HG03045 (cell line): ENCODE results near the gene SNRK.

Experiments used
- ATAC-seq: cut with Tn5 transposase; IDR thresholded peaks from one replicate; pipeline ENCODE4 v1.9.1; 2021; ENCODE audit warnings: mild to moderate bottlenecking, moderate library complexity; ENCODE audit not compliant: unreplicated experiment

Gene SNRK

DNA sequence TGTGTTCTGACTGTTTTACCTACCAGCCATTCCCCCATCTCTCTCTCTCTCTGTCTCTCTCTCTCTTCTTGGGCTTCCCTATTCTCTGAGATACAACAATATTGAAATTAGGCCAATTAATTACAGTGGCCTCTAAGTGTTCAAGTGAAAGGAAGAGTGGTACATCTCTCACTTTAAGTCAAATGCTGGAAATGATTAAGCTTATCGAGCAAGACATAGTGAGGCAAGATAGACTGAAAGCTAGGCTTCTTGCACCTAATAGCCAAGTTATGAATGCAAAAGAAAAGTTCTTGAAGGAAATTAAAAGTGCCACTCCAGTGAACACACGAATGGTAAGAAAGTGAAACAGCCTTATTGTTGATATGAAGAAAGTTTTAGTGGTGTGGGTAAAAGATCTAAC lies 21.3 kb downstream of the SNRK start:
- no peak for ATAC-seq

DNA sequence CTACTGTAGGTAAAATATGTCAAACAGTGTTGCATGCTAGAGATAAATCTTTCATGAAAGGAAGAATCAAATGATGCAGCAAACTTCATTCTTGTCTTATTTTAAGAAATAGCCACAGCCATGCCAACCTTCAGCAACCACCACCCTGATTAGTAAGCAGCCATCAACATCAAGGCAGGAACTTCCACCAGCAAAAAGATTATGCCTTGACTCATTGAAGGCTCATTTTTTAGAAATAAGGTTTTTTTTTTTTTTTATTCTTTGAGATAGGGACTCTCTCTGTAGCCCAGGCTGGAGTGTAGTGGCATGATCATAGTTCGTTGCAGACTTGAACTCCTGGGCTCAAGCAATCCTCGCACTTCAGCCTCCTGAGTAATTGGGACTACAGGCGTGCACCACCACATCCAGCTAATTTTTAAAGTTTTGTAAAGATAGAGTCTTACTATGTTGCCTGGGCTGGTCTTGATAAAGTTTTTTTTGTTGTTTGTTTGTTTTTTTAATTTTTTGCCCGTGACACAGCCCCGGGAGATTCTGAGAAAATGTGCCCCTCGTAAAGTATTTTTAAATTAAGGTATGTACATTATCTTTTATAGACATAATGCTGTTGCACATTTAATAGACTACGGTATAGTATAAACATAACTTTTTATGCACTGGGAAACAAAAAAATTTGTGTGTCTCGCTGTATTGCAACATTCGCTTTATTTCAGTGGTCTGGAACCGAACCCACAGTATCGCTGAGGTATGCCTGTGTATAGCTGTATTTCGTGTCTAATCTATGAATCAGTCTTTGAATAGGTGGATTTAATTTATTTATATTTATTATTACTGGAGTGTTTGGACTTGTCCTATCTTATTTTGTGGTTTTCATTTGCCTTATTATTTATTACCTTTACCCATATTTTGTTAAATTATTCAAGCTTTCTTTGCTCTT lies 23.3 kb downstream of the SNRK start:
- ATAC-seq: no peak

DNA sequence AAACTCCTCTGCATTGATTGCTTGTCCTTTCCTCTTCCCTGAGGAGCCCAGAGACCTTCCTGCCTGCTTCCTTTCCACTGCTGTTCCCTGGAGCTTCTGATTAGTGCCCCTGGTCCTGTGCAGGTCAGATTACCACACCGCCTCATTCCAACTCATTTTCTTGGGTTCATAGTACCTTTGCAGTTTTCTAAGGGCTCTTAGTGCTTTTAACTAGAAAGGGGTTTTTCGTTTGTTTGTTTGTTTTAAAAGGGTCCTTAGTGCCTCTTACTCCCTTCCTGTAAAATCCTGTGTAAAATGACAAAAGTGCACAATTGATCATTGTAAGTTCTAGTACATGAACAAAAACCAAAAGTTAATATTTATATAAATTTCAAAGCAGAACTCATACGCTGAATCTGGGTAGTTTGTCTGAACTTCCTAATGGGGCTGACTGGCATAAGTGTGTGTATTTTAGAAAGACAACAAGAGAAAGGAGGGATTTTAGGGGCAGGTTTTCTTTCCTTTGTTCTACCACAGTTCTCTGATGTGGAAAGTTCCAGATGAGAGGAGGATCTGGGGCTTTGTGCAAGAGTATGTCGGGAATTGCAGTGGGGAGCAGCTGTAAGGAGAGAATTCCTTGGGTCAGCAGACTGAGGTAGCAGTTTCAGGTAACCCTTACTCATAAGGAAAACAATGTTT lies 30.6 kb downstream of the SNRK start:
- no peak for ATAC-seq

DNA sequence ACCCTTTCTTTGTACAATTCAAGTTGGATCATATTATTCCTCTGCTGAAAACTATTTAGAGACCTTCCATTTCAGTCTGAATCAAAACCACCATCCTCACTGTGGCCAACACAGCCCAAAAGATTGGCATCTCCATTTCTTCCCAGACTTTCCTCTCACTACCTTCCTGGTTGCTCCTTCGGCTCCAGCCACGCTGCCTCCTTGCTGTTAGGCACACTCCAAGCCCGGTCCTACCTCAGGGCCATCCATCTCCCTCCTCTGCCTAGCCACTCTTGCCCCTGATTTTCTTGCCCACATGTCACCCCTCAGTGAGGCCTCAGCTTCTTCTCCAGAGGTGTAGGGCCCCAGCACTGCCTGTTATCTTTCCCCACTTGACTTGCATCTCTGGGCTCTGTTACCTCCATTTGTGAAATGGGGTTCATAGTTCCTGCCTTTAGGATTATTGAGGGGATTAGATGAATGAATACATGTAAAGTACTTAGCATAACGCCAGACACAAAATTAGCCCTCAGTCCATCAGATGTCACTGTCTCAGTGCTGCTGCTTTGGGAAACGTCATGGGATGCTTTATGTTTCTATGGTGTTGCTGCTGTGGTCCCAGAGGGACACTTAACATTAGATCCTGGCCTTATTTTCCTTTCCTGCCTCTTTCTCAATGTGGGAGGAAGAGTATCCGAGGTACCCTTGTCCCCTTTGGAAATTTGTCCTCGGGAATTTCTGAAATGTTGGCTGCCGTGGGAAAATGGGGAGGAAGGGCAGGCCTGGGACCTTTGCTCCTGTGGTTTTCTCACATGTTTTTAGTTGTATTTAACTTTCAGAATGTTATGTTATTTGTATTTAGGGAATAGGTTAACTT lies 31.3 kb downstream of the SNRK start:
- no peak for ATAC-seq

DNA sequence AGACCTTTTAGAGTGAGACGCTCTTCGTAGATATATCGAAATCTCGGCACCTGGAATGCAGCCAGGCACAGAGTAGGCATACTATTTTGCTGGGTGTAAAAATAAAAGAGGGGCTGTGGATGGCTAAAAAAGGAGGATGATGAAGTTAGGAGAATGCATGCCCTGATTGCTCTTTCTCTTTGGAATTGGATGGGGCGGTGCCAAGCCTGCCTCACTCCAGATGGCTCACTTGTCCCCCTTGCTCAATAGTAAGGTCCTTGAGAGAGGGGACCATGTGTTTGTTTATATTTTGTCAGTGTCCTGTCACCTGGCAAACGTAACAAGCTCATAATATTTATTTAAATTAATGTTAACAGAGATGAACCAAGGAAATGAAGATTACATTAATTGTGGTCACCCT lies 33.0 kb downstream of the SNRK start:
- ATAC-seq: no peak

DNA sequence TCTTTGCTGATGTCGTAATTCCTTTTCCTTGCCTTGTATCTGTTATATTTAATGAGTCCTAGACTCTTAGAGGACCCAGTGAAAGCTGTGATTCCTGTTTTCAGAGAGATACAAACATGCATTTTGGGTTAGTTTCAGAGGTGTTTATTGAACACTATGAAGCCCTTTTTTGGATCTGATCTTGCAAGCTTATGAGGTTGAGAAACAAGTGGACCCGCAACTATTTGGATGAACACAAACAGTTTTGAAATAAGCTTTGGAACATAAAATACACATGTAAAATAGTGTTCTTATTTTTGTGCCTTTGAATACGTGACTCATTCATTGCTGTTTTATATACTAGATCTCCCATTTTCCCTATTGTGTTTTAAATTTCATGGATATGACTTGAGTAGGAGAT lies 33.5 kb downstream of the SNRK start:
- ATAC-seq: no peak

DNA sequence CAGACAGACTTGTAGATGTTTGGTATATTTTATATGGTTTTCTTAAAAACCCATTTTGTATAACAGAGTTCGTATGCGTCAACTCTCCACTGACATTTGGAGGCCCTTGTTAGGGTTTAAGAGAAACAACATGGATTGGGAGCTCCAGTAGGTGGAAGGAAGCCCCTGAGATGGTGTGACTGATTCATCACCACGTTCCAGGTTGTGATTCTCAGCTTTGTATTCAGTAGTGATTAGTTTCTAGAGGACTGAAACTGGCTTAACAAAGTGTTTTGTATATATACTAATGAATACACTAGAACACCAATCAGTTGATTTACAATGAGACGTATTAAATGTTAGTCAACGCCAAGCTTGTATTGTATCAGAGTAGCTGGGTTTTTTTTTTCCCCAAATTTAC lies 33.9 kb downstream of the SNRK start:
- ATAC-seq: no peak

DNA sequence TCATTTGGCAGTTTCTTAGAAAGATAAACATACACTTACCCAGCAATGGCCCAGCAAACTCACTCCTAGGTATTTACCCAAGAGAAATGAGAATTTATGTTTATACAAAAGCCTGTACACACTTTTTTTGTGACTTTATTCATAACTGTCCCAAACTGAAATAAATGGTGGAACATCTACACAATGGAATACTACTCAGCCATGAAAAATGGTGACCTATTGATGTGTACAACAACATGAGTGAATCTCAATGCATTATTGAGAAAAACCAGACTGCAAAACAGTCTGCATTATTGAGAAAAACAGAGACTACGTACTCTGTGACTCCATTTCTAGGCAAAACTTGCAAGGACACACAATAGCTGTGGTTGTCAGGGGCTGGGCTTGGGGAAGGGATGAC lies 37.2 kb downstream of the SNRK start:
- ATAC-seq: no peak

DNA sequence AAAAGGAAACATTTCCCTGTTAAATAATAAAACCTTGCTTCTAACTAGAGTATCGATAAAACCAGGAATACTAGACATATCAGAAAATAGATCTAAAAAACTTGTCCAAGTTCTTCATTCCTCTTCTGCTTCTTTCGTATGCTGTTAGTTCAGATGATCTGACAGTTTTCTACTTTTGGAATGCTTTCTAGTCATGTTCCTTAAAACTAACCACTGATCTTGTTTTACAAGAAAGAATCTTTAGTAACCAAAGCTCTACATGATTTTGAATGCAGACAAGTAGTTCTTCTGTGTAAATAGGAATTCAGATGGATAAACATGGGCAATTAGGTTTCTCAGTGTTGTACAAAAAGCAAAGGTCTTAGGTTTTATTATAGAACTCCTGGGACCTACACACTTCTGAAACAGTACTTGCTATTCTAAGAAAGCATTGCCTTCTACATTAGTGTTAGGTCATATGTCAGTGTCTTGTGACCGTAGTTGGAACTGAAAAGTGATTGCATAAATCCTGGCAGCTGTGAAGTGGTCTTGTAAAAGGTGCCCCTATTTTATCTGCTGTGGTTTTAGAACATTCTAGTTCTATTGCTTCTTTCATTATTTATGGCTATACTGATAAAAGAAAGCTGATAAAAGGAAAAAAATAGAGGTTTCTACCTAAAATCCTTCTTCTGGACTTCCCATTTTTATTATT lies 40.7 kb downstream of the SNRK start:
- no peak for ATAC-seq

DNA sequence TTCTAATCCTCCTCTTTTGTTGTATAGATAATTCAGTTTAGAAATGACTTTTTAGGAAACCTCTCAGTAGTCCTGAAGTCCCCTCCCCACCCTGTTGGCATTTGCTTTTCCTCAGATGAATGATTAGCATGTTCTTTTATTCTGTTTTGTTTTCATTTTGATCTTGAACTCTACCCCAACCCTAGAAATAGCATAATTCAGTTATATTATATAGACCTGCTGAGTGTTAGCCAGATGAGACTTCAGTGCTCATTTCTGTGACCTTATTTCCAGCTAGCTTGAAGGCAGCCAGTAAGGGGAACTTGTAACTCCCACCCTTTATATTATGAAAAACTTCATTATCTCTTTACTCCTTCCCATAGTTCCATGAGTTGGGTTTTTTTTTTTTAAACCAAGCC lies 41.2 kb downstream of the SNRK start:
- ATAC-seq: no peak

DNA sequence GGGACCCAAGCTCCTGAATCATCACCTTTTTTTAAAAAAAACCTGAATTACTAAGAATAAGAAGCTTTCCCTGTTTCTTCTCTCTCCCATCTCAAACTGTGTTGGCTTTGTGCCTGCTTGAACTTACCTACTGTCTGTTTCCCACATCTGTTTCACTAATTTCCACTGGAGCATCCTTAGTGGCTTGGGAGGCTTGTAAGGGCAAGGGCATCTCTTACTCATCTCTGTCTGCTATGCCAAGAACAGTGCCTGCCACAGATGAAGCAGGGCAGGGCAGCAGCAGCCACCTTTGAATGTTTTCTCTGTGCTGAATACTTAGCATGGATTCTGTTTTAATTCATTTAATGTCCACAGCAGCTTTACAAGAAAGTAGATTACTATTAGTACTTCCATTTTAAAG lies 42.3 kb downstream of the SNRK start:
- no peak for ATAC-seq

DNA sequence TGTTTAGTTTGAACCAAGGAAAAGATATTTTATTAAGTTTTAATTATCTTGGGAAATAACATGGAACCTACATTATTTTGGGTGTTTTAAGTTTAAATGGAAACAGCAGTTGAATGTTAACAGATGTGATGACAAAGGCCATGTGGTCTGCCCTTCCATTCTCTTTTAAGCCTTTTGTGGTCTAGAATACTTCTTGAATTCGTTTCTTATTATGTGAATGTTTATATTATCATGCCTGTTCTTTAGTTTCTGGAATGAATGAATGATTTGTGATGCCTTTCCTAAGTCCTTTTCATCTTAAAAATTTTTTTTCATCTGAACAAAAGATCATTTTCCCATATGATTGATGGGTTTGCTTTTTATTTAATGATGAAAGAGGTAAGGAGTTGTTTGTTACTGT lies 44.6 kb downstream of the SNRK start:
- no peak for ATAC-seq

DNA sequence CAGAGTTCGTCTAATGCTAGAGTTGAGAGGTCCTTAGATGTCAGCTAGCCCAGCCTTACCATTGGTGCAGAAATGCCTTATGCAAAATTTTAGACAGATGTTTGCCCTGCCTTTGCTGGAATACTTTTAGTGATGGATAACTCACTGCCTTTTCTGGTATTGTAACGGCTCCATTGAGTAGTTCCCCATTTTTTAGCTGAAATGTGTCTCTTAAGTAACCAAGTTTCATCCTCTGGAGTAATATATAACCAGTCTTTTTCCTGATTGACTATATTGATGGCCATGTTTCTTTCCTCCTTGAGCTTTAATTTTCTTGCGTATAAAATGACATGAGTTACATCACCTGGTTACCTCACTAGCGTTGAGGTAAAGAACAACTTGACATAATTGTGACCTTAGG lies 45.0 kb downstream of the SNRK start:
- ATAC-seq: no peak

DNA sequence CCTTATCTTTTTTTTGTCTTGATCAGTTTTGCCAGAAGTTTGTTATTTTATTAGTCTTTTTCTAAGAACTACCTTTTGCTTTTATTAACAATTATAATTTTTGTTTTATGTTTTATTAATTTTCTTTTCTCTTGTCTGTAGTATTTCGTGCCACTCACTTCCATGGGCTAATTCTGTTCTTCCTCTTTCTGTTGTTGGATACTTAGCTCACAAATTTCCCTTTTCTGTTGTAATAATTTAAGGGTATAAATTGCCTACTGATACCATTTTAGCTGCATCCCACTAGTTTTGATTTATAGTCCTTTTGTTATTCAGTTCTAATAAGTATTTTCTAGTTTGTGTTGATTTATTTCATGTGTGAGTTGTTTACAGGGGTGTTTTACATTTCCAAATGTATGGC lies 48.6 kb downstream of the SNRK start:
- ATAC-seq: no peak

DNA sequence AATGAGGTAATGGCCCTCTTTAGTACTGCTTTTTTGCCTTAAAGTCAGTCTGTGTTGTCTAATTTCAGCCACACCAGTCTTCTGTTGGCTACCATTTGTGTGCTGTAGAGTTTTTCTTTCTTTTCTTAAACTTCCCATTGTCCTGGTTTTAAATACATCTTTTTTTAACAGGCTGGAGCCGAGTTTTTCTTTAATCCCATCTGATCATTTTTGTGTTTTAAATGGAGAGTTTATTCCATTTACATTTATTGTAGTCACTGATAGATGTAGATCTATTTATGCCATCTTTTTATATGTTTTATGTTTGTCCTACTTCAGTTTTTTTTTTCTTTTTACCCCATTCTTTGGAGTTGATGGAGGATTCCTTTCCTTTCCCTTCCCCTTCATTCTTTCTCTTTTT lies 49.5 kb downstream of the SNRK start:
- ATAC-seq: no peak

DNA sequence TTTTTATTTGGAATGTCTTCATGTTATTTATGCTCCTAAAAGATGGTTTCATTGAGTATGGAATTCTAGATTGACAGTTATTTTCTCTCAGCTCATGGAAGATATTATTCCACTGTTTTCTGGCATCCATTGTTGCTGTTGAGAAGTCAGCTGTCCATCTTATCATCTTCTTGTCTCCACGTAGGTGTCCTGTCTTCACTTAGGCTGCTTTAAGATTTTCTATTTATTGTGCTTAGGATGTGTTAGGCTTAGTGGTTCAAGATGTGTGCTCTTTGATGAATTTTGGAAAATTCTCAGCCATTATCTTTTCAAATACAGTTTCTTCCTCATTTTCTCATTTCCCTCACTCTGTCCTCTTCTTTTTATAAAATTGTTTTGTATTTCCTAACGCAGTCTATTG lies 52.0 kb downstream of the SNRK start:
- ATAC-seq: no peak

DNA sequence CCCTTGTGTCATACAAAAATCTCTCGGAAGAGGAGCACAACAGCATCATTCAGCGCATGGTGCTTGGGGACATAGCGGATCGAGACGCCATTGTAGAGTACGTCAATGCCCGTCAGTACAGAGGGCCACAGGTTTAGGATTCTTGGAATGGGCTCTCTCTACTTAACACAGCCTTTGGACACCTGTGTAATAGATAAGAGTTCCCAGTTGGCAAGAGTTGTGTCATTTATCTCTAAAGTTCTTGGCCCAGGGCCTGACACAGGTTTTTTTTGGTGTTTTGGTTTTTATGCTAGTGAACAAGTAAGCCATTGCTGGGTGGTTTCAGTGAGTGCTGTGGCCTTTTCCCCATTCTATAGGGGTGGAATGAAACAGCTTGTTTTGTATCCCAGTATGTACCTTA lies 54.1 kb downstream of the SNRK start:
- ATAC-seq: no peak

DNA sequence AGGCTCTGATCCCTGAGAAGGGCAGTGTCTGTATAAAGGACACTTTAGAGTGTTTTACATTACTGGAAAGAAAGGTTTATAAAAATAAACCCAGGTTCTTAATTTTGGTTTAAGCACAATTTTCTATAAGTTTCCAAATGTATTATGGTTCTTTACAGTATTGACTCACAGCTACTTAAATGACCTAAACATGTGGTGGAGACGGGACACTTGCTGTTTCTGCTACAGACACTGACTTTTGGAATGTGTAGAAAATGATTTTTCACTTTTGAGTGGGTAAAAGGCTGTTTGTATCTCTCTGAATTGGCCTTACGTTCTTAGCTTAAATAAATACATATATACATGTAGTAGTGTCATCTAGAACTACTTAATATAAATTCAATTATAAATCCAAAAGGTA lies 55.4 kb downstream of the SNRK start:
- ATAC-seq: no peak

DNA sequence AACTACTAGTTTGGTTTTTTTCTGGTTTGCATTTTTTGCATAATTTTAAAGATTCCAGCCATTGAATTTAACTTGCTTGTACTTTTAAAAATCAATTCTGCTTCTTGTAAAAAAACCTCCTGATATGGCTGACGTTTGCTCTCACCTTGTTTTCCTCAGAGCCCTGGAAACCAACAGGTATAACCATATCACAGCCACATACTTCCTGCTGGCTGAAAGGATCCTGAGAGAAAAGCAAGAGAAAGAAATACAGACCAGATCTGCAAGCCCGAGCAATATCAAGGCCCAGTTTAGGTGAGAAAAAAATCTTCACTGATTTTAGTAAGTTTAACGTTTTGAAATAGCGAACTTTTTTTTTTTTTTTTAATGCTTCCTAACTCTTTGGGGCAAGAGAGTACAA lies 56.8 kb downstream of the SNRK start:
- ATAC-seq: no peak

DNA sequence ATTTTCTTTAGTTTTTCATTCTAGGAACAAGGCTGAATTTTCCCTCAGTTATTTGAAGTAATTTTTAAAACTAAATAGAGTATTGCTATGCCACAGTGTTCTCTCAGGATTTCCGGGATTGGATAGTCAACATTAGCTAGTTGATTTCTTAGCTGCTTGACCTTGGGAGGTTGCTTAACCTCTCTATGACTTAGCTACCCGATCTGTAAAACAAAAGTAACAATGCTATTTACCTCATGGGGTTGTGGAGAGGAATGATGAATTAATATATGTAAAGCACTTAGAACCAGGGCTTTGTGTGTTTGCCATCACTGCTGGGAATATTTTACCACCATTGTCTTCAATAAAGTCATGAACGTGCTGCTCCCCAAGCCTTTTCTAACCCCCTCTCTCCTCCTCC lies 57.5 kb downstream of the SNRK start:
- no peak for ATAC-seq

DNA sequence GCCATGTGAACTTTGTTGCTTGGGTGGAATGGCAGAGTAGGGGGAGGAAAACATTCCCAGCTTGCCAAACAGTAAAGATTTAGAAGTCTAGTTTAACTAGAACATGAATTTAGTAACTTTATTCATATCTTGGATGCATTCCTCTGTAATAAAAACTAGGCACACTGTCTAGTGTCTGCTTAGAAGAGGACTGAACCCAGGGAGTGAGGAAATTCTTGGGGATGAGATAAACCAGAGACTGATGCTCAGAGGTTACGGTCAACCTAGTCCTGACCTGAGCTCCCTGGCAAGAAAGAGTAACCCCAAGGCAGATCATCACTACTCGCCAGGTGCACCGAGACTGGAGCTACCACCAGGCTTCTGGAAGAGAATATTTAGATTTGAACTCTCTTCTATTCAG lies 58.2 kb downstream of the SNRK start:
- ATAC-seq: no peak
